OCI-LY3 (cell line): Measurements from ENCODE around the gene AIG1.

Experiments
- EZH2phosphoT487 ChIP-seq: fragments of 200-600 bp; shearing (Covaris generic); IDR thresholded peaks from 2 replicates; pipeline ENCODE4 v1.6.1; 2018; ENCODE audit warnings: antibody characterized with exemption, mixed run types, low read depth
- TF ChIP-seq, protein P1 (sequence below): fragments of 200-600, 300-600 bp; sonication (generic); IDR thresholded peaks from 2 replicates; pipeline ENCODE4 v1.5.1; 2014; ENCODE audit warnings: antibody characterized with exemption, low read length, low read depth

DNA sequence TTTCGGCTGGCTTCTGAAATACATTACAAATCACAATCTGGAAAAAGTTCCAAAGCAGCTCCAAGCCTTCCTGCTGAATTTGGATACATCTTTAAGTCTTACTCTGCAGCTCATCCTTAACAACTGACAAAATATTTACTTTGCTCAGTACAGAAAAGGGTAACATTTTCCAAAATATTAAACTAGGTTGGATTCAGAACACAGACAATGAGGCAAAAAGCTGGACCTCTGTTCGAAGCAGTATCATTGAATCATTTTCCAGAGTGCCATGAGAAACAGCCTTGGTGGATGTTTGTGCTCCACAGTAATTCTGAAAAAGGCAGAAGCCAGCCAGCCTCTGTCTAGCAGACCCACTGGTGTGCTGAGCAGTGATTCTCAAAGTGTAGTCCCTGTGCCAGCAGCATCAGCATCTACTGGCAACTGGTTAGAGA lies 162.1 kb downstream of the AIG1 start:
- TF ChIP-seq, protein P1, sequence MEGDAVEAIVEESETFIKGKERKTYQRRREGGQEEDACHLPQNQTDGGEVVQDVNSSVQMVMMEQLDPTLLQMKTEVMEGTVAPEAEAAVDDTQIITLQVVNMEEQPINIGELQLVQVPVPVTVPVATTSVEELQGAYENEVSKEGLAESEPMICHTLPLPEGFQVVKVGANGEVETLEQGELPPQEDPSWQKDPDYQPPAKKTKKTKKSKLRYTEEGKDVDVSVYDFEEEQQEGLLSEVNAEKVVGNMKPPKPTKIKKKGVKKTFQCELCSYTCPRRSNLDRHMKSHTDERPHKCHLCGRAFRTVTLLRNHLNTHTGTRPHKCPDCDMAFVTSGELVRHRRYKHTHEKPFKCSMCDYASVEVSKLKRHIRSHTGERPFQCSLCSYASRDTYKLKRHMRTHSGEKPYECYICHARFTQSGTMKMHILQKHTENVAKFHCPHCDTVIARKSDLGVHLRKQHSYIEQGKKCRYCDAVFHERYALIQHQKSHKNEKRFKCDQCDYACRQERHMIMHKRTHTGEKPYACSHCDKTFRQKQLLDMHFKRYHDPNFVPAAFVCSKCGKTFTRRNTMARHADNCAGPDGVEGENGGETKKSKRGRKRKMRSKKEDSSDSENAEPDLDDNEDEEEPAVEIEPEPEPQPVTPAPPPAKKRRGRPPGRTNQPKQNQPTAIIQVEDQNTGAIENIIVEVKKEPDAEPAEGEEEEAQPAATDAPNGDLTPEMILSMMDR = no peak
- TF ChIP-seq EZH2phosphoT487 = no peak
